ENCODE results near the gene TTI1. TPM values are rescaled to one million over a fixed set of nuclear protein-coding genes. Genes with fewer than 3 reads are reported as not detected.
A peak's percentile ranks its signal among the peaks of the same experiment; 100 is the strongest.

TTI1 gene
- total RNA-seq, 1 experiment from 2014 or later = 37.4 TPM

DNA sequence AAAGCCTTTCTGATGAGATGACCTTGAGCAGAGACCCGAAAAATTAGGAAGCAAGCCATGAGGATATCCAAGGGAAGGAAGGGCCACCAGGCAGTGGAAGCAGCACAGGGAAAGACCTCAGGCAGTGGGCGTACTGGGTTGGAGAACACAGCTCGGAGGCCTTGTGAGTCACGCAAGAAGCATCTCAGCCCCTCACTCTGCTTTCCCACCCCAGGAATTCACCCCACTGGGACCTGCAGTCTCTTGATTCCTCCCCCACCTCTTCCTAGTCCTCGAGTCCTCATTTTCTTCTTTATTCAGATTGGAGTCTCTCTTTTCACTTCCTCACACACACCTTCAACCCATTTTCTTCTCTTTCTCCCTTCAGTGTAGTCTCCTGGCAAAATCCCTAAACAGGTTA, 27.3 kb upstream of the TTI1 start:
- Histone ChIP-seq H3K79me1 (ENCODE audit: insufficient read depth, low read depth, low read length, poor library complexity, severe bottlenecking) (no peaks in the 10 kb centered on the region), H3K4ac (ENCODE audit: low read depth, low read length) (no peak overlapping the region), H3T11ph (ENCODE audit: low read length) (no peak overlapping the region), H3K14ac (ENCODE audit: insufficient read depth, low read length) (no peak overlapping the region), H2BK120ac (ENCODE audit: low read depth, low read length, poor library complexity, severe bottlenecking) (no peak overlapping the region), H4K20me1 (ENCODE audit: control insufficient read depth, insufficient read depth, insufficient read length) (no peaks in the 10 kb centered on the region), H4K5ac (ENCODE audit: insufficient read length, low read depth, low read length) (no peak overlapping the region), H4K91ac (ENCODE audit: insufficient read length, low read depth, low read length) (no peak overlapping the region), H2BK5ac (ENCODE audit: insufficient read length, low read length) (no peak overlapping the region), H2BK20ac (ENCODE audit: low read depth, low read length, poor library complexity, severe bottlenecking) (no peak overlapping the region), H3K79me2 (ENCODE audit: insufficient read depth, low read length) (no peaks in the 10 kb centered on the region), H2BK12ac (ENCODE audit: insufficient read length, low read depth, low read length) (no peak overlapping the region), H3K23ac (ENCODE audit: insufficient read length, low read depth, low read length) (no peak overlapping the region), H3K23me2 (ENCODE audit: insufficient read length, low read depth, low read length, poor library complexity, severe bottlenecking) (no peaks in the 10 kb centered on the region), H3K18ac (ENCODE audit: insufficient read length, low read depth, low read length) (no peak overlapping the region), H3K9ac (ENCODE audit: extremely low read depth, insufficient read length, low read length) (no peak overlapping the region), H3K27ac (ENCODE audit: insufficient read length, low read depth, low read length) (no peak overlapping the region), H4K8ac (replicated peaks; ENCODE audit: insufficient read length, low read depth, low read length) (no peak overlapping the region), H3K27me3 (ENCODE audit: insufficient read depth, low read length) (no peaks in the 10 kb centered on the region), H2BK15ac (ENCODE audit: low read depth, low read length) (no peak overlapping the region), H3K56ac (ENCODE audit: insufficient read length, low read depth, low read length) (no peak overlapping the region), H3K9me3 (ENCODE audit: control insufficient read depth, low read depth, low read length) (no peaks in the 10 kb centered on the region), H3K4me1 (ENCODE audit: insufficient read depth, low read length) (no peaks in the 10 kb centered on the region), H3K4me2 (ENCODE audit: insufficient read depth, insufficient read length, low read length) (no peak overlapping the region), H2AFZ (ENCODE audit: low read length) (no peak overlapping the region), H2AK5ac (ENCODE audit: insufficient read length, low read length) (no peak overlapping the region)
- no peaks in the 10 kb centered on the region for H3K9me3 Mint-ChIP-seq
- H3K27me3 Mint-ChIP-seq (ENCODE audit: low read depth) = no peaks in the 10 kb centered on the region
- no CpG with 5 or more reads among the region's 5 CpGs for WGBS (ENCODE audit: extremely low coverage, insufficient read length, low lambda C conversion rate)
- H3K27ac Mint-ChIP-seq = no peak overlapping the region; a peak in 1 of 7 replicates
- H3K36me3 Mint-ChIP-seq (ENCODE audit: insufficient read depth in 1 of 3, low read depth in 3 of 3) = peaks cover 19 to 28% (median 26%) of the 10 kb centered on the region in 3 experiments
- no peaks in the 10 kb centered on the region for H3K4me1 Mint-ChIP-seq
- H3K4me3 Mint-ChIP-seq = no peak overlapping the region
- TF ChIP-seq, protein P1, sequence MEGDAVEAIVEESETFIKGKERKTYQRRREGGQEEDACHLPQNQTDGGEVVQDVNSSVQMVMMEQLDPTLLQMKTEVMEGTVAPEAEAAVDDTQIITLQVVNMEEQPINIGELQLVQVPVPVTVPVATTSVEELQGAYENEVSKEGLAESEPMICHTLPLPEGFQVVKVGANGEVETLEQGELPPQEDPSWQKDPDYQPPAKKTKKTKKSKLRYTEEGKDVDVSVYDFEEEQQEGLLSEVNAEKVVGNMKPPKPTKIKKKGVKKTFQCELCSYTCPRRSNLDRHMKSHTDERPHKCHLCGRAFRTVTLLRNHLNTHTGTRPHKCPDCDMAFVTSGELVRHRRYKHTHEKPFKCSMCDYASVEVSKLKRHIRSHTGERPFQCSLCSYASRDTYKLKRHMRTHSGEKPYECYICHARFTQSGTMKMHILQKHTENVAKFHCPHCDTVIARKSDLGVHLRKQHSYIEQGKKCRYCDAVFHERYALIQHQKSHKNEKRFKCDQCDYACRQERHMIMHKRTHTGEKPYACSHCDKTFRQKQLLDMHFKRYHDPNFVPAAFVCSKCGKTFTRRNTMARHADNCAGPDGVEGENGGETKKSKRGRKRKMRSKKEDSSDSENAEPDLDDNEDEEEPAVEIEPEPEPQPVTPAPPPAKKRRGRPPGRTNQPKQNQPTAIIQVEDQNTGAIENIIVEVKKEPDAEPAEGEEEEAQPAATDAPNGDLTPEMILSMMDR (conservative IDR thresholded peaks at IDR 0.05) = no peak
- peak; percentile 29 for DNase-seq

All from H9 (cell line).